Measurements from ENCODE around the gene EPN1. TPM values are rescaled to one million over a fixed set of nuclear protein-coding genes. Genes with fewer than 3 reads are reported as not detected.
A peak's percentile ranks its signal among the peaks of the same experiment; 100 is the strongest.

Gene EPN1
- total and polyA plus RNA-seq, 2 of the 13 experiments (the other 11 are each of a cell fraction or from before 2014, with no cell fraction given), result 28.9 to 31.7 TPM

- TF ChIP-seq ZNF609 (CRISPR knock-in tag; IDR thresholded peaks at IDR 0.05; ENCODE audit: borderline replicate concordance) (peak; percentile 48; the same call in 1 of the 2 replicates), PTBP1 (IDR thresholded peaks at IDR 0.05; ENCODE audit: low read depth, low read length, poor library complexity, severe bottlenecking) (no peak), ELF4 (CRISPR knock-in tag; IDR thresholded peaks at IDR 0.05; ENCODE audit: borderline replicate concordance) (peak; percentile 81; the same call in 1 of the 2 replicates), ZBTB40 (IDR thresholded peaks at IDR 0.05) (peak; percentile 91), ZBTB40 (CRISPR knock-in tag; IDR thresholded peaks at IDR 0.05) (peak; percentile 26; the same call in 1 of the 2 replicates), ISL2 (CRISPR knock-in tag; IDR thresholded peaks at IDR 0.05) (0 out of 2 replicates have a peak, but pooled peaks have one; percentile 33), CAMTA2 (CRISPR knock-in tag; IDR thresholded peaks at IDR 0.05; ENCODE audit: borderline replicate concordance) (no peak), ESRRA (CRISPR knock-in tag; IDR thresholded peaks at IDR 0.05; ENCODE audit: low read depth) (0 out of 2 replicates have a peak, but pooled peaks have one; percentile 43), FOXO4 (CRISPR knock-in tag; conservative IDR thresholded peaks at IDR 0.05) (no peak)
Observed at GRCh38 chr19:55674841-55675660, at the start of gene EPN1 (continued).
